GM12872 (cell line): ENCODE data around the gene FRMD8.

Experiments
- CTCF ChIP-seq: IDR thresholded peaks from 3 replicates; pipeline ENCODE4 v1.5.1; 2011; ENCODE audit warnings: low read depth, mild to moderate bottlenecking, low read length, moderate library complexity; ENCODE audit not compliant: insufficient read depth

The FRMD8 gene

GRCh38 chr11:65431451-65432099 lies 45.1 kb downstream of the FRMD8 start:
- no peak for TF ChIP-seq CTCF

GRCh38 chr11:65432100-65432650 lies 45.7 kb downstream of the FRMD8 start:
- no peak for TF ChIP-seq CTCF

- 0 out of 3 replicates have a peak, but pooled peaks have one; percentile 27 for TF ChIP-seq CTCF
These were observed 46.5 kb downstream of the FRMD8 start for GRCh38 chr11:65432686-65433582.

GRCh38 chr11:65433657-65434056 lies 47.2 kb downstream of the FRMD8 start:
- TF ChIP-seq CTCF = no peak

- no peak for TF ChIP-seq CTCF
These were observed 47.7 kb downstream of the FRMD8 start for GRCh38 chr11:65434057-65434666.

- TF ChIP-seq CTCF = no peak
These were observed 48.4 kb downstream of the FRMD8 start for GRCh38 chr11:65434667-65435410.

- no peak for TF ChIP-seq CTCF
These were observed 49.0 kb downstream of the FRMD8 start for GRCh38 chr11:65435411-65435931.
